ENCODE data around the gene PRKD2.
A peak's percentile ranks its signal among the peaks of the same experiment; 100 is the strongest.
"Not testable (repeated sequence)": the region's sequence is repeated elsewhere in the genome, so short reads cannot be mapped to it uniquely, and the experiment has no call there.

Gene PRKD2

GRCh38 chr19:46724468-46724867 is 7.6 kb upstream of the PRKD2 start:
- no peak for DNase-seq (ENCODE audit: low spot score)

- DNase-seq (ENCODE audit: low spot score): no peak
These were observed 6.6 kb upstream of the PRKD2 start for GRCh38 chr19:46723471-46723870.

- DNase-seq (ENCODE audit: low spot score): no peak
These were observed 6.1 kb upstream of the PRKD2 start for GRCh38 chr19:46723023-46723461.

GRCh38 chr19:46722421-46723022 is 5.6 kb upstream of the PRKD2 start:
- DNase-seq (ENCODE audit: low spot score): no peak

GRCh38 chr19:46722004-46722380 is 5.1 kb upstream of the PRKD2 start:
- DNase-seq (ENCODE audit: low spot score): no peak

GRCh38 chr19:46721269-46722003 is 4.5 kb upstream of the PRKD2 start:
- DNase-seq (ENCODE audit: low spot score): no peak

- DNase-seq (ENCODE audit: low spot score): no peak
These were observed 3.8 kb upstream of the PRKD2 start for GRCh38 chr19:46720503-46721239.

- no peak for DNase-seq (ENCODE audit: low spot score)
These were observed 3.0 kb upstream of the PRKD2 start for GRCh38 chr19:46719629-46720502.

- no peak for DNase-seq (ENCODE audit: low spot score)
These were observed 2.2 kb upstream of the PRKD2 start for GRCh38 chr19:46718934-46719622.

GRCh38 chr19:46718157-46718933 is 1.4 kb upstream of the PRKD2 start:
- no peak for DNase-seq (ENCODE audit: low spot score)

GRCh38 chr19:46717716-46718143 is 816 bp upstream of the PRKD2 start:
- no peak for DNase-seq (ENCODE audit: low spot score)

- no peak for DNase-seq (ENCODE audit: low spot score)
These were observed 261 bp downstream of the PRKD2 start for GRCh38 chr19:46716672-46717033.

GRCh38 chr19:46715975-46716671 is 791 bp downstream of the PRKD2 start:
- no peak for DNase-seq (ENCODE audit: low spot score)

GRCh38 chr19:46715620-46715974 is 1.3 kb downstream of the PRKD2 start:
- no peak for DNase-seq (ENCODE audit: low spot score)

- DNase-seq (ENCODE audit: low spot score): no peak
These were observed 2.3 kb downstream of the PRKD2 start for GRCh38 chr19:46714444-46715106.

GRCh38 chr19:46713781-46714443 is 3.0 kb downstream of the PRKD2 start:
- peak; percentile 78 for DNase-seq (ENCODE audit: low spot score)

GRCh38 chr19:46712768-46713338 is 4.1 kb downstream of the PRKD2 start:
- not testable (repeated sequence) for DNase-seq (ENCODE audit: low spot score)

GRCh38 chr19:46710687-46711086 is 6.2 kb downstream of the PRKD2 start:
- DNase-seq (ENCODE audit: low spot score): no peak

Measured in Ammon's horn (tissue), 1 donor.